MM.1S (cell line): Measurements from ENCODE around the gene TCF12.

Experiments used
- CTCF ChIP-seq: fragments of 300-600 bp; sonication (generic); IDR thresholded peaks from 2 replicates; pipeline ENCODE4 v1.5.1; 2016; ENCODE audit warnings: antibody characterized with exemption, low read length, mixed read lengths
- EZH2 ChIP-seq: fragments of 300-600 bp; sonication (generic); optimal IDR thresholded peaks from 2 replicates; pipeline ENCODE3; 2017; ENCODE audit warnings: low read depth, mild to moderate bottlenecking, antibody characterized with exemption, low read length, mixed read lengths
- EZH2phosphoT487 ChIP-seq: fragments of 300-600 bp; sonication (generic); IDR thresholded peaks from 2 replicates; pipeline ENCODE4 v1.6.1; 2018; ENCODE audit warnings: antibody characterized with exemption, low read length

GRCh38 chr15:57038040-57038439, 119.6 kb downstream of the TCF12 start:
- TF ChIP-seq EZH2: no peak
- TF ChIP-seq CTCF: no peak
- no peak for TF ChIP-seq EZH2phosphoT487
